Activated effector memory CD4-positive, alpha-beta T cell treated with anti-CD3 and anti-CD28 coated beads, Interleukin-2, amount 50 U/mL, for 16 hours (primary cell): ENCODE data around the gene GPX7.

ENCODE experiments used
- DNase-seq: peaks from one replicate; pipeline ENCODE4 v3.0.0-alpha.2; 2020

GPX7 gene

GRCh38 chr1:52631759-52632331 is 29.7 kb downstream of the GPX7 start:
- DNase-seq = no peak

DNA sequence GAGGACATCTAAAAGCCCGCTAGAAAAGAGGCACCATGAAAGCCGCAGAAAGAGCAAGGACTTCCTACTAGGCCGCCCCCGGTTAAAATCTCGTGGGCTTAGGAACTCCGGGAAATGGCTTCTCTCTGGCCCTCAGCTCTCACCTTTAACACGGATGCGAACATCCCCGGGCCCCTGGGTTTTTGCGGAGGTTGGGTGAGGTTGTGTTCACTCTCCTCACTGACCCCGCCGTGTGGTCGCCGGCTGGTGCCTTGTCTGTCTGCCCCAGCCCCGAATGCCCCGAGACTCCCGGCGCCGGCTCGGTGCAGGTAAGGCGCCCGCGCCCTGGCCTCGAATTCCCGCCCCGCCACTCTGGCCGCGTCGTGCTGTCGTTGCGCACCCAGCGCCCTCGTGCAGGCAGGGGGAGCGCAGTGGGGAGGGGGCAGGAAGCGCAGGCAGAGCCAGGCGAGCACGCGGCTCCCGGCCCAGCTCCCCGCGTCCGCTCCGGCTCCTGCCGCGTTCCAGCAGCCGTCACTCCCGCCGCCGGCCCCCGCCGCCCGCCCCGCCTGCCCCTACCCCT is 30.6 kb downstream of the GPX7 start, which contains the start of gene SHISAL2A:
Gene SHISAL2A (plus strand): TSS at position 437 of the 559 bp plus-strand sequence. CDS start 326 bp downstream, outside the sequence.
- DNase-seq = peak; percentile 86

- peak; percentile 74 for DNase-seq
Observed at GRCh38 chr1:52633291-52633754, 31.2 kb downstream of the GPX7 start.

GRCh38 chr1:52634111-52634510 is 31.9 kb downstream of the GPX7 start:
- peak; percentile 65 for DNase-seq

DNA sequence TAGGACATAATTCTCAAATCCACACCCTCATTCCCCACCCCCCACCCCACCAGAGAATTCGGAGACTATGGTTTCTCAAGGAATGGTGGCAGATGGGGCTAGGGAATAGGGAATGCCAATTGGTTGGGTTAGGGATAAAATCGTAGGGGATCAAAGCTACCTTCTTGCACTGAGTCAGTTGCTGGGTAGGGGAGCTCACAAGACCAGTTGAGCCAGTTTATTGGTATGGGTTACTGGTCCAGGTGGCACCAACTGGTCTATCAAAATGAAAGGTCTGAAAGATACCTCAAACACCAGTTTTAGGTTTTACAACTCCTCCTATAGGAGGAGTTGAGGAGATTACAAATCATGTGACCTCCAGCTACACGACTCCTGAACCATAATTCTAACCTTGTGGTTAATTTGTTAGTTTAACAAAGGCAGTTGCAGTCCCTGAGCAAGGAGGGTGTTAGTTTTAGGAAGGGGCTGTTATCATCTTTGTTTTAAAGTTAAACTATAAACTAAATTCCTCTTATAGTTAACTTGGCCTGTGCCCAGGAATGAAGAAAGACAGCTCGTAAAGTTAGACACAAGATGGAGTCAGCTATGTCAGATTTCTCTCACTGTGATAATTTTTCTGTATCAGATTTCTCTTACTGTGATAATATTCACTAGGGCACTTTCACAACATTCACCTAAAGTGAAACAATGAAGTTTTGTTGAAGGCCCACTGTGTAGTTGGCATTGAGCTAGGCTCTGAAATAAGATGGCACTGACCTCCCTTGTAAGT is 33.3 kb downstream of the GPX7 start:
- no peak for DNase-seq

GRCh38 chr1:52636721-52637695 is 34.8 kb downstream of the GPX7 start:
- peak; percentile 85 for DNase-seq

DNA sequence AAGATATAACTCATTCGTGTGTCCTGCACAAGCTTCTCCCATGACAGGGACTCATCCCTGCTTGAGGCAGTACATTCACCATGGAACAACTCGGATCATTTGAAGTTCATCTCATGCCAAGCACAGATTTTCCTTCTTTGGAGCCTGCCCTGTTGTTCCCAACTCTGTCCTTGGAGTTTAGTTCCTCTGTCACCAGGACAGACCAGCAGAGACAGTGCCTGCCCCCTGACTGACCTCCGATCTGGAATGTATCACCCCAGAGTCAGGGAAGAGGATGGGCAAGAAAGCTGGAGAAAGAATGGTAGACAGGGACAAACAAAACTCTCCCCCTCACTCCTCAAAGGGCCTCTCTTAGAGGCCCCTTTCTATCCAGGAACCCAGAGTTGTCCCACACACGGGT is 35.8 kb downstream of the GPX7 start:
- no peak for DNase-seq

GRCh38 chr1:52640697-52641096 is 38.5 kb downstream of the GPX7 start:
- DNase-seq = no peak

GRCh38 chr1:52641307-52641706 is 39.1 kb downstream of the GPX7 start:
- no peak for DNase-seq

DNA sequence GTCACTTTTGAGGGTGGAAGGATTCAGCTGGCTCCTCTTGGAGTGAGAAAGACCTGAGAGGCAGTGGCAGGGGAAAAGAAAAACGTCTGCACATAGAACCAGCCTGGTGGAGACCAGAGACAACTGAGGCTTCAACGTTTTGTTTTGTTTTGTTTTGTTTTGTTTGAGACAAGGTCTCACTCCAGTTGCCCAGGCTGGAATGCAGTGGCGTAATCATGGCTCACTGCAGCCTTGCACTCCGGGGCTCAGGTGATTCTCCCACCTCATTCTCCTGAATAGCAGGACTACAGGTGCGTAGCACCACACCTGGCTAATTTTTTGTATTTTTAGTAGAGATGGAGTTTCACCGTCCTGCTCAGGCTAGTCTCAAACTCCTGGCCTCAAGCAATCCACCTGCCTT is 43.1 kb downstream of the GPX7 start:
- no peak for DNase-seq

GRCh38 chr1:52651904-52652303 is 49.7 kb downstream of the GPX7 start:
- DNase-seq = no peak

GRCh38 chr1:52653207-52653849 is 51.2 kb downstream of the GPX7 start:
- no peak for DNase-seq

GRCh38 chr1:52654063-52654462 is 51.9 kb downstream of the GPX7 start:
- no peak for DNase-seq

DNA sequence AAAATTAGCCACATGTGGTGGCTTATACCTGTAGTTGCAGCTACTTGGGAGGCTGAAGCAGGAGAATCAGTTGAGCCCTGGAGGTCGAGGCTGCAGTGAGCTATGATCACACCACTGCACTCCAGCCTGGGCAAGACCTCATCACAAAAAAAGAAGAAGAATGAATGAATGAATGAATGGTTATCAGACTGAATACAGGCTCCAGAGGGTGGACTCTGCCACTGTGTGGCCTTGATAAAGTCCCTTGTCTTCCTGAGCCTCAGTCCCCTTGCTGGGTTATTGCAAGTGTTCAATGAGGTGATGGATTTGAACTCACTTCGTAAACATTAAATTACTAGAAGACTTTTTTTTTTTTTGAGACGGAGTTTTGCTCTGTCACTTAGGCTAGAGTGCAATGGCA is 55.5 kb downstream of the GPX7 start:
- DNase-seq = no peak
